ENCODE results near the gene FARS2. TPM values are rescaled to one million over a fixed set of nuclear protein-coding genes. Genes with fewer than 3 reads are reported as not detected.

FARS2 gene
- total and polyA plus RNA-seq, 5 donors from 2014 or later = 26.9 to 39.7 (median 34.9) TPM

GRCh38 chr6:5664149-5664548 lies 402.8 kb downstream of the FARS2 start:
- DNase-seq = no peak
- Mint-ChIP-seq H3K9me3 (peaks cover 0 to 1% (median 0%) of the 10 kb centered on the region in 7 donors), H3K36me3 (peaks cover under 1% of the 10 kb centered on the region), H3K27ac (peak overlapping the region; percentile 76 to 98 (median 77)), H3K4me1 (peaks cover 15 to 65% (median 40%) of the 10 kb centered on the region in 4 donors), H3K27me3 (no peaks in the 10 kb centered on the region), H3K4me3 (peak overlapping the region in 1 of 4 donors; percentile 2)
- no peaks in the 10 kb centered on the region for H3K36me3 ChIP-seq (ENCODE audit: control insufficient read depth, insufficient read depth, low read length)
- H3K27ac ChIP-seq (ENCODE audit: insufficient read depth, low read length, poor library complexity, severe bottlenecking) = no peak overlapping the region
- ATAC-seq (ENCODE audit: low read depth in 2 of 2) = no peak
- H3K9me3 ChIP-seq (ENCODE audit: control insufficient read depth in 2 of 2, low read length in 2 of 2) = no peaks in the 10 kb centered on the region
- no peaks in the 10 kb centered on the region for H3K27me3 ChIP-seq (ENCODE audit: control insufficient read depth, insufficient read depth, low read length)
- H3K4me3 ChIP-seq (ENCODE audit: low read depth, low read length) = no peak overlapping the region
- H3K4me1 ChIP-seq (ENCODE audit: control insufficient read depth, insufficient read depth, low read length, poor library complexity, severe bottlenecking) = peaks cover 19% of the 10 kb centered on the region

DNA sequence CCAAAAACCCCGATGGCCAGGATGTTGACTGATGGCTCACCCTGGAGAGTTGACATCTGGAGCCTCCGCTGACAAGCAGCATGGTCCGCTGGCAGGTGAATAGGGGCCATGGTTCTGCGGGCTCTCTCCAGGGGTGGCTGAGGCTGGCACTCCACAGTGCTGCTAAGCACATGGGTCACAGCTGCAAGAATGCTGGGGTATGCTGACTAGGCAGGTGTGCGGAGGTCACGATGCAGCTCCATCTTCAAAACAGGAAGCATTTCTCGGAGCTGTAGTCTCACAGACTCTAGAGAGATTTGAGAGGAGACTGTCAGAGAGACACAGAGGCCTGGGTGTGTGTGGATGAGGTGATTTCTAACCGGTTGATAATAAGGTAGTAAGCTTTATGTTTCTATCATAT lies 403.9 kb downstream of the FARS2 start:
- Histone ChIP-seq H3K9me3 (ENCODE audit: control insufficient read depth in 2 of 2, low read length in 2 of 2) (no peaks in the 10 kb centered on the region), H3K27ac (ENCODE audit: insufficient read depth, low read length, poor library complexity, severe bottlenecking) (peak overlapping the region; percentile 48), H3K4me3 (ENCODE audit: low read depth, low read length) (peak overlapping the region; percentile 46), H3K27me3 (ENCODE audit: control insufficient read depth, insufficient read depth, low read length) (no peaks in the 10 kb centered on the region), H3K4me1 (ENCODE audit: control insufficient read depth, insufficient read depth, low read length, poor library complexity, severe bottlenecking) (peaks cover 19% of the 10 kb centered on the region), H3K36me3 (ENCODE audit: control insufficient read depth, insufficient read depth, low read length) (no peaks in the 10 kb centered on the region)
- peak overlapping the region; percentile 46 to 85 (median 78) for H3K4me3 Mint-ChIP-seq
- peak; percentile 97 to 98 for ATAC-seq (ENCODE audit: low read depth in 2 of 2)
- peak overlapping the region; percentile 93 to 98 (median 95) for H3K27ac Mint-ChIP-seq
- H3K36me3 Mint-ChIP-seq = no peaks in the 10 kb centered on the region
- H3K9me3 Mint-ChIP-seq = peaks cover 0 to 1% (median 0%) of the 10 kb centered on the region in 7 donors
- H3K4me1 Mint-ChIP-seq = peaks cover 15 to 73% (median 43%) of the 10 kb centered on the region in 4 donors
- H3K27me3 Mint-ChIP-seq = no peaks in the 10 kb centered on the region
- peak in 2 of 3 donors; percentile 58 to 95 for DNase-seq

DNA sequence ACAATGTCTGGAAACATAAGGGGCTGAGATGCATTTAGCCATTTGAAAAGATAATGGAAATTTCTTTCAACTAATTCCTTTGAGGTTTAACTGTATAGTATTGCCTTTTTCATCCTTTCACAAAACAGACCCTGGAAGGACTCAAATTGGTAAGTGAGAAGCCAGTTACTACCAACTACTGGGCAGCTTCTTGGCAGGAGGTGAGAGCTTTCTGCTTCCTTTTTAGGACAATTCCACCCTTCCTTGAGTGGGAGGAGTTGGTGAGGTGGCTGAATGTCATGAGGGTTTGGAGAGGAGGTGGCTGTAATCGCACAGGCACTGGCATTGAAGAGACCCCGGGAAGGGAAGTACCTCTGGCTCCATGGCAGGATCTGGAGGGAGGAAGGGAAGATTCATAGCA lies 404.4 kb downstream of the FARS2 start:
- H3K9me3 ChIP-seq (ENCODE audit: control insufficient read depth in 2 of 2, low read length in 2 of 2) = no peaks in the 10 kb centered on the region
- no peaks in the 10 kb centered on the region for H3K27me3 ChIP-seq (ENCODE audit: control insufficient read depth, insufficient read depth, low read length)
- H3K4me1 ChIP-seq (ENCODE audit: control insufficient read depth, insufficient read depth, low read length, poor library complexity, severe bottlenecking) = peaks cover 19% of the 10 kb centered on the region
- H3K27ac ChIP-seq (ENCODE audit: insufficient read depth, low read length, poor library complexity, severe bottlenecking) = peak overlapping the region; percentile 48
- Mint-ChIP-seq H3K4me3 (peak overlapping the region; percentile 46 to 85 (median 78)), H3K36me3 (no peaks in the 10 kb centered on the region), H3K4me1 (peaks cover 19 to 78% (median 48%) of the 10 kb centered on the region in 4 donors), H3K27me3 (no peaks in the 10 kb centered on the region), H3K27ac (peak overlapping the region; percentile 93 to 98 (median 95)), H3K9me3 (no peaks in the 10 kb centered on the region)
- no peaks in the 10 kb centered on the region for H3K36me3 ChIP-seq (ENCODE audit: control insufficient read depth, insufficient read depth, low read length)
- ATAC-seq (ENCODE audit: low read depth in 2 of 2) = no peak
- DNase-seq = peak in 1 of 3 donors; percentile 58
- H3K4me3 ChIP-seq (ENCODE audit: low read depth, low read length) = peak overlapping the region; percentile 46

DNA sequence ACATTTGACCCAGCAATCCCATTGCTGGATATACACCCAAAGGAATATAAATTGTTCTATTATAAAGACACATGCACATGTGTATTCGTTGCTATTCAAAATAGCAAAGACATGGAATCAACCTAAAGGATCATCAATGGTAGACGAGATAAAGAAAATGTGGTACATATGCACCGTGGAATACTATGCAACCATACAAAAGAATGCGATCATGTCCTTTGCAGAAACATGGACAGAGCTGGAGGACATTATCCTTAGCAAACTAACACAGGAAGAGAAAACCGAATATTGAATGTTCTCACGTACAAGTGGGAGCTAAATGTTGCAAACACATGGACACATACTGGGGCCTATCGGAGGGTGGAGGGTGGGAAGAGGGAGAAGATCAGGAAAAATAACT lies 405.4 kb downstream of the FARS2 start:
- Histone ChIP-seq H3K27ac (ENCODE audit: insufficient read depth, low read length, poor library complexity, severe bottlenecking) (no peak overlapping the region), H3K9me3 (ENCODE audit: control insufficient read depth in 2 of 2, low read length in 2 of 2) (no peaks in the 10 kb centered on the region), H3K27me3 (ENCODE audit: control insufficient read depth, insufficient read depth, low read length) (no peaks in the 10 kb centered on the region), H3K36me3 (ENCODE audit: control insufficient read depth, insufficient read depth, low read length) (no peaks in the 10 kb centered on the region), H3K4me3 (ENCODE audit: low read depth, low read length) (no peak overlapping the region), H3K4me1 (ENCODE audit: control insufficient read depth, insufficient read depth, low read length, poor library complexity, severe bottlenecking) (peaks cover 27% of the 10 kb centered on the region)
- Mint-ChIP-seq H3K4me3 (peak overlapping the region in 3 of 4 donors; percentile 24 to 48 (median 36)), H3K27me3 (no peaks in the 10 kb centered on the region), H3K27ac (peak overlapping the region; percentile 10 to 98 (median 93)), H3K36me3 (no peaks in the 10 kb centered on the region), H3K4me1 (peaks cover 29 to 85% (median 56%) of the 10 kb centered on the region in 4 donors), H3K9me3 (no peaks in the 10 kb centered on the region)
- ATAC-seq (ENCODE audit: low read depth in 2 of 2) (no peak), DNase-seq (no peak)

DNA sequence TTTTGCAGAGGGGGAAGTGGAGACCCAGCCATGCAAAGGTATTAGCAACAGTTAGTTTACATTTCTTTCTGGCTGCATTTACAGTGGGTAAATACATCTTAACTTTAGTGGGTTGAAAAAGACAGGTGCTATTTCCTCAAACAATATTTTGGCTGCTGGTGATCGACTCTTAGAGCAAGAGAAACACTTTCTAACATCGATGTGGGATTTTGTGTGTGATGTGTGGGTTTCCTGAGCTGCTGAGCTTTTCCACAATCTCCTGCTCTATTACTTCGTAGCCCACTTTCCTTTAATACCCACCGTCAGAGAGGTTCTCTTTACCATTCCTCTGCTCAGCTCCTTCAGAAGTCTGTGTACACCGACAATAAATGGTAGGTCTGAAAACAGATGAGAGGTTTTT lies 406.4 kb downstream of the FARS2 start:
- ATAC-seq (ENCODE audit: low read depth in 2 of 2) = no peak
- DNase-seq = peak in 2 of 3 donors; percentile 24 to 50
- H3K36me3 Mint-ChIP-seq = no peaks in the 10 kb centered on the region
- H3K27me3 Mint-ChIP-seq = no peaks in the 10 kb centered on the region
- Histone ChIP-seq H3K36me3 (ENCODE audit: control insufficient read depth, insufficient read depth, low read length) (no peaks in the 10 kb centered on the region), H3K27ac (ENCODE audit: insufficient read depth, low read length, poor library complexity, severe bottlenecking) (peak overlapping the region; percentile 37), H3K27me3 (ENCODE audit: control insufficient read depth, insufficient read depth, low read length) (no peaks in the 10 kb centered on the region), H3K4me1 (ENCODE audit: control insufficient read depth, insufficient read depth, low read length, poor library complexity, severe bottlenecking) (peaks cover 27% of the 10 kb centered on the region), H3K4me3 (ENCODE audit: low read depth, low read length) (peak overlapping the region; percentile 58), H3K9me3 (ENCODE audit: control insufficient read depth in 2 of 2, low read length in 2 of 2) (no peaks in the 10 kb centered on the region)
- H3K9me3 Mint-ChIP-seq = no peaks in the 10 kb centered on the region
- H3K27ac Mint-ChIP-seq = peak overlapping the region; percentile 66 to 93 (median 87)
- H3K4me1 Mint-ChIP-seq = peaks cover 30 to 89% (median 58%) of the 10 kb centered on the region in 4 donors
- H3K4me3 Mint-ChIP-seq = peak overlapping the region in 3 of 4 donors; percentile 61 to 72 (median 66)

DNA sequence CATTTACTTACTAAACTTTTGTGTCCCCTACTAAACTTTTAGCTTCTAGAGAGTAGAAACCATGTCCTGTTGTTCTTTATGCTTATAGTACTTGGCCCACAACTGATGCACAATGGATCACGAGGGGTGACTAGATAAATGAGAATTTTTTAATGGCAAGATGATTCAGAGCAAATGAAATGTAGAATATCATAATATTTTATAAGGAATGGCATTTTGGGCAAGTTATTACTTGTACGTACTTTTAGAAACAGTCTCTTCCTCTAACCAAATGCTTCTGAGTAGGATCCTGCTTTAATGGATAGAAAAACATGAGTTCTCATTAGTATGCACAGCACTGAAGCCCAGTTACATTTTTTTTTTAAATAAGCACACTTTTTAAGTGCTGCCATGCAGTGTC lies 409.1 kb downstream of the FARS2 start:
- H3K27me3 ChIP-seq (ENCODE audit: control insufficient read depth, insufficient read depth, low read length) = no peaks in the 10 kb centered on the region
- Mint-ChIP-seq H3K27ac (no peak overlapping the region), H3K36me3 (no peaks in the 10 kb centered on the region), H3K4me1 (peaks cover 25 to 67% (median 45%) of the 10 kb centered on the region in 4 donors), H3K9me3 (no peaks in the 10 kb centered on the region), H3K4me3 (no peak overlapping the region), H3K27me3 (no peaks in the 10 kb centered on the region)
- H3K9me3 ChIP-seq (ENCODE audit: control insufficient read depth in 2 of 2, low read length in 2 of 2) = no peaks in the 10 kb centered on the region
- DNase-seq = no peak
- H3K4me3 ChIP-seq (ENCODE audit: low read depth, low read length) = no peak overlapping the region
- H3K36me3 ChIP-seq (ENCODE audit: control insufficient read depth, insufficient read depth, low read length) = no peaks in the 10 kb centered on the region
- H3K27ac ChIP-seq (ENCODE audit: insufficient read depth, low read length, poor library complexity, severe bottlenecking) = no peak overlapping the region
- peaks cover 22% of the 10 kb centered on the region for H3K4me1 ChIP-seq (ENCODE audit: control insufficient read depth, insufficient read depth, low read length, poor library complexity, severe bottlenecking)
- ATAC-seq (ENCODE audit: low read depth in 2 of 2) = no peak

GRCh38 chr6:5670811-5671561 lies 409.7 kb downstream of the FARS2 start:
- H3K4me1 ChIP-seq (ENCODE audit: control insufficient read depth, insufficient read depth, low read length, poor library complexity, severe bottlenecking) = peaks cover 17% of the 10 kb centered on the region

More at GRCh38 chr6:5670811-5671561, 409.7 kb downstream of the FARS2 start:
- H3K9me3 ChIP-seq (ENCODE audit: control insufficient read depth in 2 of 2, low read length in 2 of 2) = no peaks in the 10 kb centered on the region
- peak in 2 of 3 donors; percentile 14 to 79 for DNase-seq
- peak; percentile 72 to 74 for ATAC-seq (ENCODE audit: low read depth in 2 of 2)
- Mint-ChIP-seq H3K9me3 (no peaks in the 10 kb centered on the region), H3K4me3 (peak overlapping the region in 2 of 4 donors; percentile 21 to 34), H3K27ac (peak overlapping the region; percentile 83 to 90 (median 87)), H3K36me3 (no peaks in the 10 kb centered on the region), H3K27me3 (no peaks in the 10 kb centered on the region), H3K4me1 (peaks cover 25 to 61% (median 41%) of the 10 kb centered on the region in 4 donors)
- no peak overlapping the region for H3K27ac ChIP-seq (ENCODE audit: insufficient read depth, low read length, poor library complexity, severe bottlenecking)
- H3K4me3 ChIP-seq (ENCODE audit: low read depth, low read length) = no peak overlapping the region
- no peaks in the 10 kb centered on the region for H3K36me3 ChIP-seq (ENCODE audit: control insufficient read depth, insufficient read depth, low read length)
- no peaks in the 10 kb centered on the region for H3K27me3 ChIP-seq (ENCODE audit: control insufficient read depth, insufficient read depth, low read length)
